Spinal cord (tissue), 10 donors: Measurements from ENCODE around the gene COX4I1. TPM values are rescaled to one million over a fixed set of nuclear protein-coding genes. Genes with fewer than 3 reads are reported as not detected.

ENCODE experiments used
- DNase-seq, 6 donors: peaks; one replicate each; pipeline versions ENCODE4 v3.0.0 to v3.0.0-alpha.2; 2013 to 2015; ENCODE audit warnings: low spot score in 6 of 6, low read depth in 4 of 6
- H3K27ac ChIP-seq: one replicate; pipeline ENCODE4 v1.5.1; 2013; ENCODE audit warnings: low read depth, low read length, control low read depth
- H3K27me3 ChIP-seq: one replicate; pipeline ENCODE4 v1.6.1; 2013; ENCODE audit warnings: low read length; ENCODE audit not compliant: control insufficient read depth, insufficient read depth
- H3K36me3 ChIP-seq: one replicate; pipeline ENCODE4 v1.6.1; 2013; ENCODE audit warnings: low read length; ENCODE audit not compliant: control insufficient read depth, insufficient read depth
- H3K4me1 ChIP-seq: one replicate; pipeline ENCODE4 v1.6.1; 2013; ENCODE audit warnings: low read length; ENCODE audit not compliant: control insufficient read depth, insufficient read depth
- H3K4me3 ChIP-seq: one replicate; pipeline ENCODE4 v1.5.1; 2013; ENCODE audit warnings: low read depth, low read length, control low read depth
- H3K9me3 ChIP-seq: one replicate; pipeline ENCODE4 v1.6.1; 2013; ENCODE audit warnings: low read length; ENCODE audit not compliant: control insufficient read depth, insufficient read depth
- WGBS: methylation state at CpG from one replicate; pipeline ENCODE4 v1.1.5; 2013; ENCODE audit warnings: missing lambda C conversion rate; ENCODE audit not compliant: insufficient coverage; 5-methylcytosine and 5-hydroxymethylcytosine counted together
- polyA plus RNA-seq, 2 donors: library from polyadenylated mRNA; unstranded; fragments of 120-200 nt; gene quantifications; one replicate each; pipeline ENCODE4 v1.2.1, GENCODE V29; 2013; ENCODE audit not compliant: insufficient read length in 2 of 2
- total RNA-seq, 2 donors: library from RNA; depleted of rRNA in 1 of 2; stranded (reverse); fragments of 120-200 nt in 1 of 2; fragments of >200 nt in 1 of 2; gene quantifications; one replicate each; pipeline versions ENCODE4 v1.2.3 to v1.2.4, GENCODE V29; 2013 to 2014
- donor health status: healthy.

Gene COX4I1
- total and polyA plus RNA-seq, 4 donors = 212 to 556 (median 515) TPM

DNA sequence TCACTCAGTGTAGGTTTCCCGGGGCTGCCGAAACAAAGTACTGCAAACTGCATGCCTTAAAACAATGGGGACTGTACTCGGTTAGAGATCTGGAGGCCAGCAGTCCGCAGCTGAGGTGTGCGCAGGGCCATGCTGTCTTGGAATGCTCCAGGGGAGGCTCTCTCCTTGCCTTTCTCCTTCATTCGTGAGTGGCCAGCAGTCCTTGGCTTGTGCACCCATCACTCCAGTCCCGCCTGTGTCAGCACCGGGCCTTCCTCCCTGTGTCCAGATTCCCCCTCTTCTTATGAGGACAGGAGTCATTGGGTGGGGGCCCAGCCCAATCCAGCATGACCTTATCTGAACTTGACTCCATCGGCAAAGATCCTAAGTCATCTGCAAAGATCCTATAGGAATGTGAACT lies 43.4 kb downstream of the COX4I1 start:
- no peak overlapping the region for H3K27ac ChIP-seq
- no peaks in the 10 kb centered on the region for H3K27me3 ChIP-seq
- peaks cover 2% of the 10 kb centered on the region for H3K4me1 ChIP-seq
- DNase-seq = no peak
- H3K9me3 ChIP-seq = no peaks in the 10 kb centered on the region
- 81% methylated on average over 8 of the region's 9 CpGs for WGBS
- H3K4me3 ChIP-seq = no peak overlapping the region
- no peaks in the 10 kb centered on the region for H3K36me3 ChIP-seq

GRCh38 chr16:85843471-85844168 lies 44.1 kb downstream of the COX4I1 start:
- no peaks in the 10 kb centered on the region for H3K27me3 ChIP-seq
- H3K4me1 ChIP-seq = peaks cover 2% of the 10 kb centered on the region
- H3K27ac ChIP-seq = no peak overlapping the region
- H3K36me3 ChIP-seq = no peaks in the 10 kb centered on the region
- no peak overlapping the region for H3K4me3 ChIP-seq
- no peak for DNase-seq
- 95% methylated on average over 11 of the region's 11 CpGs for WGBS
- no peaks in the 10 kb centered on the region for H3K9me3 ChIP-seq

- no peak overlapping the region for H3K4me3 ChIP-seq
- H3K9me3 ChIP-seq = no peaks in the 10 kb centered on the region
- no peak for DNase-seq
- no peak overlapping the region for H3K27ac ChIP-seq
- no peaks in the 10 kb centered on the region for H3K36me3 ChIP-seq
- peaks cover 2% of the 10 kb centered on the region for H3K4me1 ChIP-seq
- H3K27me3 ChIP-seq = no peaks in the 10 kb centered on the region
Observed at GRCh38 chr16:85844169-85844481, 44.6 kb downstream of the COX4I1 start.

- Histone ChIP-seq H3K9me3 (no peaks in the 10 kb centered on the region), H3K27me3 (no peaks in the 10 kb centered on the region), H3K36me3 (no peaks in the 10 kb centered on the region), H3K4me3 (no peak overlapping the region), H3K4me1 (peaks cover 2% of the 10 kb centered on the region), H3K27ac (peak overlapping the region; percentile 25)
- 63% methylated on average over 6 of the region's 15 CpGs for WGBS
- peak in 1 of 6 donors; percentile 65 for DNase-seq
Observed at GRCh38 chr16:85844786-85845185, 45.3 kb downstream of the COX4I1 start.

DNA sequence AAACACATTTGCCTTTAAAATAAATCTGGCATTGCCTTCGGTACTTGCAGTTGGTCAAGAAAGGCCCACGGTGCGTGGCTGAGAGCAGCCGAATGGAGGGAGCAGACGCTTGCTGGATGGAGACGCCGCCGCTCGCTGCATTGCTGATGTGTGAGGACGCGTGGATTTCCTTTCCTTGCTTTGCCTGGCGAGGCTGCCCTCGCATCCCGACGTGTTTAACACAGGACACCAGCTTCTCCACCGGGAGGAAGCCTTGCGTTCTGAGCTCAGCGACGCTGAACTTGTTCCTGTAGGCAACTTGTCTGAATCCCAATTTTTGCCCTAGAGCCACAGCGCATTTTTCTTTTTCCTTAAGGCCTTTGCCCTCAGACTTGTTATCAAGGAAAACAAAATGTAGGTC lies 45.8 kb downstream of the COX4I1 start:
- Histone ChIP-seq H3K4me1 (peaks cover 2% of the 10 kb centered on the region), H3K27me3 (no peaks in the 10 kb centered on the region), H3K36me3 (no peaks in the 10 kb centered on the region), H3K4me3 (no peak overlapping the region), H3K9me3 (no peaks in the 10 kb centered on the region), H3K27ac (peak overlapping the region; percentile 25)
- 84% methylated on average over 20 of the region's 20 CpGs for WGBS
- DNase-seq = no peak

DNA sequence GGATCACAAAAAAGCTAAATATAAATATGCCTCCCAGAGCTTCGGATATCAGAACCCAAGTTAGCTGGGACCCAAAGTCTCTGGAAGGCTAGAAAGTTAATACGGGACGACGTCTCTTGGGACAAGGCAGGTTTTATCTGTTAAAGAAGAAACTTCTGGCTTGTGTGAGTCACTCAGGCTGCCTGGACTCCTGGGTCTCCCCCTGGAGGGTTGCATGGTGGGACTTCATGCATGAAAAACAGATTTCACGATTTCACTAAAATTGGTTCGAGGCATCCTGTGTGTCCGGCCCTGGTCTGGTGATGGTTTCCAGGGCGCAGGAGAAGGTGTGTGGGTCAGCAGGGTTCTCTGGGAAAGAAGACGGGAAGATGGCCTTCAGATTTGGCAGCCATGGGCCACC lies 47.0 kb downstream of the COX4I1 start:
- Histone ChIP-seq H3K27ac (no peak overlapping the region), H3K27me3 (no peaks in the 10 kb centered on the region), H3K36me3 (no peaks in the 10 kb centered on the region), H3K4me1 (peaks cover 2% of the 10 kb centered on the region), H3K9me3 (no peaks in the 10 kb centered on the region), H3K4me3 (no peak overlapping the region)
- DNase-seq = no peak
- WGBS = 84% methylated on average over 8 of the region's 9 CpGs

GRCh38 chr16:85847036-85847435 lies 47.5 kb downstream of the COX4I1 start:
- Histone ChIP-seq H3K27ac (no peak overlapping the region), H3K4me3 (no peak overlapping the region), H3K36me3 (no peaks in the 10 kb centered on the region), H3K27me3 (no peaks in the 10 kb centered on the region), H3K9me3 (no peaks in the 10 kb centered on the region), H3K4me1 (peaks cover 2% of the 10 kb centered on the region)
- DNase-seq = no peak
- WGBS = 86% methylated on average over 13 of the region's 15 CpGs

DNA sequence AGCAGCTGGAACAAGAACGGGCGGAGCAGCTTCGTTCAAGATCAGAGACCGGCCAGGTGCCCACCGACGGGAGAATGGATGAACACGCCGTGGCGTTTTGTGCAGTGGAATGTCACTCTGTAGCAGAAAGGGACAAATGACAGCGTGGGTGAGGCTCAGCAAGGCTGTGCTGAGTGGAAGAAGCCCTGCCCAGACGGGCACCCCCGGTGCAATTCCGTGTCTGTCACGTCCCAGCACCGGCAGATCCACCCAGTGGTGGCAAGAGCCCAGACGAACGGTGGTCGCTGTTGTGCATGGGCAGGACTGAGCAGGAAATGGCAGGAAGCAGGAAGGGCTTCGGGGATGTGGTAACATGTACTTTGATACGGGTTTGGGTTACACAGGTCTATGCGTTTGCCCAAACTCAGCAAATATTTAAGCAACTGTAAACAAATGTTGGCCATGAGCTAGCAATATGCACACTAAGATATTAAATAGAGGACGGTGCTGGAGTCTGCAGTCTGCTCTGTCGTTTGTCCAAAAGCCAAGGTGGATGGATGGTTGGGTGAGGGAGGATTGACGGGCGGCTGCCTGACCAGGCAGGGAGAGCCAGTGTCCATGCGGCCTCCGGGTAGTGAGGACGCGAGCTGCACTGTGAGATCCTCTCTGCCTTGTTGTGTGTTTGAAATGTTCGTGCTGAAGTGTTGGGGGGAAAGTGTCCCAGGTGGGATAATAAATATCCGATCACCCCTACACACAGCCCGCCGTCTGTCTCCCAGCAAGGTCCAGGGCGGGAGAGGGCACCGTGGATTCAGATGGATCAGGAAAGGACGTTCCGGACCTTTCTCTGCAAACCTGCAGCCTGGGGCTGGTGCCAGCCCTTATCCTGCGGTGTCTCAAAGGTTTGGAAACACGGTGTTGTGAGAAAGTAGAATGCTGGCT lies 48.4 kb downstream of the COX4I1 start:
- Histone ChIP-seq H3K27ac (no peak overlapping the region), H3K4me1 (peaks cover 2% of the 10 kb centered on the region), H3K4me3 (no peak overlapping the region), H3K36me3 (no peaks in the 10 kb centered on the region), H3K9me3 (no peaks in the 10 kb centered on the region), H3K27me3 (no peaks in the 10 kb centered on the region)
- DNase-seq = no peak
- WGBS = 78% methylated on average over 25 of the region's 39 CpGs

- no peak for DNase-seq
- no peak overlapping the region for H3K27ac ChIP-seq
- no peaks in the 10 kb centered on the region for H3K9me3 ChIP-seq
- WGBS = 37% methylated on average over 8 of the region's 9 CpGs
- no peaks in the 10 kb centered on the region for H3K36me3 ChIP-seq
- H3K4me1 ChIP-seq = peaks cover 2% of the 10 kb centered on the region
- no peaks in the 10 kb centered on the region for H3K27me3 ChIP-seq
- no peak overlapping the region for H3K4me3 ChIP-seq
Observed at GRCh38 chr16:85848986-85849385, 49.5 kb downstream of the COX4I1 start.

- DNase-seq = no peak
- H3K4me1 ChIP-seq = peaks cover 2% of the 10 kb centered on the region
- H3K36me3 ChIP-seq = no peaks in the 10 kb centered on the region
- no peaks in the 10 kb centered on the region for H3K27me3 ChIP-seq
- no peak overlapping the region for H3K4me3 ChIP-seq
- 86% methylated on average over 8 of the region's 8 CpGs for WGBS
- H3K27ac ChIP-seq = no peak overlapping the region
- no peaks in the 10 kb centered on the region for H3K9me3 ChIP-seq
Observed at GRCh38 chr16:85849388-85849787, 49.9 kb downstream of the COX4I1 start.
